ENCODE data around the gene HMGN4. TPM values are rescaled to one million over a fixed set of nuclear protein-coding genes. Genes with fewer than 3 reads are reported as not detected.
A peak's percentile ranks its signal among the peaks of the same experiment; 100 is the strongest.

HMGN4 gene
- total and polyA plus RNA-seq, 2 of the 8 experiments (the other 6 are each of a cell fraction or from before 2014, with no cell fraction given): 23.4 to 66.4 TPM

- no peak for FAIRE-seq
- WGBS, 2 experiments (ENCODE audit: extremely low coverage in 1 of 2, insufficient coverage in 1 of 2, insufficient read length in 1 of 2, insufficient replicate concordance in 2 of 2, low coverage in 1 of 2, low lambda C conversion rate in 2 of 2, missing lambda C conversion rate in 1 of 2): 0% methylated on average over 21 of the region's 49 CpGs; no CpG with 5 or more reads in 1 of the 2 experiments
- no peak overlapping the region for H2BK120ac ChIP-seq (replicated peaks; ENCODE audit: low read depth, low read length)
- TF ChIP-seq TAF7 (optimal IDR thresholded peaks at IDR 0.05; ENCODE audit: borderline replicate concordance, low read depth, low read length): peak; percentile 38
- TF ChIP-seq CTBP2 (IDR thresholded peaks at IDR 0.05; ENCODE audit: borderline replicate concordance, insufficient read depth, insufficient read length, low read length): no peak
- TF ChIP-seq TEAD4 (IDR thresholded peaks at IDR 0.05; ENCODE audit: low read depth, low read length): peak; percentile 65
- TF ChIP-seq SP4 (IDR thresholded peaks at IDR 0.05; ENCODE audit: low read length): no peak
- no peak for TF ChIP-seq ATF3 (IDR thresholded peaks at IDR 0.05; ENCODE audit: insufficient read depth, low read depth, low read length)
- TF ChIP-seq POLR2AphosphoS5 (IDR thresholded peaks at IDR 0.05; ENCODE audit: low read depth, low read length): 0 out of 2 replicates have a peak, but pooled peaks have one; percentile 34
These were observed 17.1 kb upstream of the HMGN4 start for GRCh38 chr6:26520850-26521599.

More at GRCh38 chr6:26520850-26521599, 17.1 kb upstream of the HMGN4 start:
- peak in 1 of 2 experiments; percentile 91 for DNase-seq (ENCODE audit: low read depth in 1 of 2, low spot score in 2 of 2)
- Histone ChIP-seq H4K5ac (ENCODE audit: insufficient read length, low read depth, low read length) (peak overlapping the region; percentile 83), H3K23me2 (ENCODE audit: low read depth, low read length) (peaks cover 3% of the 10 kb centered on the region; the same call in 1 of the 2 replicates), H2BK12ac (ENCODE audit: low read depth, low read length) (no peak overlapping the region), H3K9ac (replicated peaks in 1 of 4; ENCODE audit: extremely low read depth in 1 of 4, low read depth in 3 of 4, low read length in 3 of 4) (peak overlapping the region; percentile 53 to 88 (median 80); a peak in 6 of 7 replicates), H3K4me1 (replicated peaks in 1 of 4; ENCODE audit: control insufficient read depth in 3 of 4, insufficient read depth in 4 of 4, low read length in 3 of 4) (peaks cover 0 to 3% (median 2%) of the 10 kb centered on the region in 4 experiments; a peak in 2 of 7 replicates), H2BK5ac (ENCODE audit: low read depth, low read length) (peak overlapping the region; percentile 90; the same call in 1 of the 2 replicates), H3K27ac (ENCODE audit: low read depth, low read length) (peak overlapping the region; percentile 84; the same call in 1 of the 2 replicates), H2BK15ac (ENCODE audit: low read length) (no peak overlapping the region), H3K79me2 (ENCODE audit: control insufficient read depth in 1 of 2, insufficient read depth in 2 of 2, low read length in 2 of 2) (peaks cover 0 to 9% of the 10 kb centered on the region in 2 experiments; a peak in 2 of 4 replicates), H3K18ac (ENCODE audit: extremely low read depth, low read length) (no peak overlapping the region; the same call in none of the 2 replicates), H3K14ac (ENCODE audit: insufficient read length) (no peak overlapping the region), H2AFZ (ENCODE audit: low read length) (peak overlapping the region; percentile 70; the same call in 1 of the 2 replicates), H4K91ac (replicated peaks; ENCODE audit: insufficient read length, low read length) (no peak overlapping the region), H3K9me3 (ENCODE audit: insufficient read depth in 2 of 2, low read depth in 1 of 2, low read length in 1 of 2) (no peaks in the 10 kb centered on the region), H3K4ac (replicated peaks; ENCODE audit: insufficient read length, low read depth, low read length) (peak overlapping the region; percentile 91), H3K79me1 (ENCODE audit: low read depth, low read length) (no peaks in the 10 kb centered on the region), H3K23ac (ENCODE audit: insufficient read length) (no peak overlapping the region), H3K4me3 (ENCODE audit: extremely low read depth in 1 of 4, insufficient read depth in 2 of 4, low read depth in 3 of 4, low read length in 4 of 4) (peak overlapping the region; percentile 58 to 94 (median 84)), H3K56ac (replicated peaks; ENCODE audit: insufficient read length, low read depth, low read length) (peak overlapping the region; percentile 53), H3K27me3 (replicated peaks in 1 of 4; ENCODE audit: control insufficient read depth in 3 of 4, extremely low read depth in 1 of 4, insufficient read depth in 3 of 4, low read length in 3 of 4) (no peaks in the 10 kb centered on the region), H3K36me3 (ENCODE audit: control insufficient read depth in 2 of 4, insufficient read depth in 4 of 4, low read length in 3 of 4) (no peaks in the 10 kb centered on the region), H4K8ac (ENCODE audit: extremely low read depth, insufficient read depth, low read length) (no peak overlapping the region), H4K20me1 (replicated peaks in 1 of 2; ENCODE audit: control insufficient read depth in 1 of 2, insufficient read depth in 2 of 2, low read length in 2 of 2) (no peaks in the 10 kb centered on the region), H2BK20ac (ENCODE audit: low read length) (no peak overlapping the region), H3K4me2 (ENCODE audit: insufficient read depth in 1 of 2, low read depth in 2 of 2, low read length in 2 of 2) (peak overlapping the region; percentile 84 to 85), H2AK5ac (ENCODE audit: low read depth, low read length) (no peak overlapping the region)
- CTCF ChIA-PET (ENCODE audit: partially characterized antibody): interaction anchor here (0.5 to 1.1 kb wide), 3 partner anchors 9 to 37 kb away, joined by 3 read pairs; no protein-coding TSS in a partner anchor
- POLR2A ChIA-PET (ENCODE audit: partially characterized antibody): interaction anchor here (0.7 to 2.8 kb wide), 14 partner anchors 8 to 235 kb away, joined by 3 to 36 read pairs (median 4); partner anchors contain the start of genes BTN1A1 and HMGN4
